Measurements from ENCODE around the gene PPP2R5D.
"Not testable (repeated sequence)": the region's sequence is repeated elsewhere in the genome, so short reads cannot be mapped to it uniquely, and the experiment has no call there.

The PPP2R5D gene

GRCh38 chr6:42984001-42984923 lies at the start of gene PPP2R5D:
TSS of gene PPP2R5D (plus strand) at chr6:42984570. CDS start at chr6:42984678, 108 bp downstream.
- peaks cover 33% of the 10 kb centered on the region for H3K4me1 ChIP-seq (ENCODE audit: control insufficient read depth, insufficient read depth, low read length, unreplicated experiment)
- H3K27me3 ChIP-seq (ENCODE audit: insufficient read depth, low read length), result no peaks in the 10 kb centered on the region
- H2AFZ ChIP-seq (ENCODE audit: low read length, unreplicated experiment), result peak within 1 kb of the TSS; percentile 39
- H3K79me2 ChIP-seq (ENCODE audit: control insufficient read depth, insufficient read depth, low read length, unreplicated experiment), result peaks cover 14% of the 10 kb centered on the region
- H3K4me3 ChIP-seq (ENCODE audit: low read depth, low read length), result peak within 1 kb of the TSS; percentile 90
- no peak within 1 kb of the TSS; the same call in 1 of the 2 replicates for H3K27ac ChIP-seq (ENCODE audit: low read depth, low read length)
- H3K36me3 ChIP-seq (ENCODE audit: insufficient read depth, low read length), result no peaks in the 10 kb centered on the region

DNA sequence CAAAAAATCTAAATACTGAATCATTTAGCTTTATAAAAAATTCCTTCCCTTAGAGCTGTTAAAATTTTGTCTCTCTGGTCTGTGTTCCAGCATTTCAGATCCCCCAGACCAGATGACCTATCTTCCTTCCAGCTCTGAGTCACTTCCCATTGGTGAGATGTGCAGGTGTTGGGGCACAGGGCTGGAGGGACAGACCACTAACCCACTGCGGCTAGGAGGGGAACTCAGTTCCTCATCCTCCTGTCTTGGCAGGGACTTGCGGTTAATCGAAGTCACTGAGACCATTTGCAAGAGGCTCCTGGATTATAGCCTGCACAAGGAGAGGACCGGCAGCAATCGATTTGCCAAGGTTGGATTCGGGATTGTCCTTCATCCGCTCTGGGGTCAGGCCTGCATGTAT lies 49.0 kb upstream of the PPP2R5D start:
- no peak overlapping the region for H2AFZ ChIP-seq (ENCODE audit: low read length, unreplicated experiment)
- no peak overlapping the region for H3K27ac ChIP-seq (ENCODE audit: low read depth, low read length)
- no peaks in the 10 kb centered on the region for H3K27me3 ChIP-seq (ENCODE audit: insufficient read depth, low read length)
- H3K4me3 ChIP-seq (ENCODE audit: low read depth, low read length), result no peak overlapping the region
- peaks cover 8% of the 10 kb centered on the region for H3K4me1 ChIP-seq (ENCODE audit: control insufficient read depth, insufficient read depth, low read length, unreplicated experiment)
- H3K36me3 ChIP-seq (ENCODE audit: insufficient read depth, low read length), result peaks cover 5% of the 10 kb centered on the region; the same call in 1 of the 2 replicates
- peaks cover 31% of the 10 kb centered on the region for H3K79me2 ChIP-seq (ENCODE audit: control insufficient read depth, insufficient read depth, low read length, unreplicated experiment)

GRCh38 chr6:42936398-42936797 lies 48.0 kb upstream of the PPP2R5D start:
- H2AFZ ChIP-seq (ENCODE audit: low read length, unreplicated experiment), result no peak overlapping the region
- no peak overlapping the region for H3K27ac ChIP-seq (ENCODE audit: low read depth, low read length)
- H3K27me3 ChIP-seq (ENCODE audit: insufficient read depth, low read length), result no peaks in the 10 kb centered on the region
- peaks cover 5% of the 10 kb centered on the region; the same call in 1 of the 2 replicates for H3K36me3 ChIP-seq (ENCODE audit: insufficient read depth, low read length)
- H3K79me2 ChIP-seq (ENCODE audit: control insufficient read depth, insufficient read depth, low read length, unreplicated experiment), result peaks cover 22% of the 10 kb centered on the region
- H3K4me3 ChIP-seq (ENCODE audit: low read depth, low read length), result no peak overlapping the region
- H3K4me1 ChIP-seq (ENCODE audit: control insufficient read depth, insufficient read depth, low read length, unreplicated experiment), result no peaks in the 10 kb centered on the region

DNA sequence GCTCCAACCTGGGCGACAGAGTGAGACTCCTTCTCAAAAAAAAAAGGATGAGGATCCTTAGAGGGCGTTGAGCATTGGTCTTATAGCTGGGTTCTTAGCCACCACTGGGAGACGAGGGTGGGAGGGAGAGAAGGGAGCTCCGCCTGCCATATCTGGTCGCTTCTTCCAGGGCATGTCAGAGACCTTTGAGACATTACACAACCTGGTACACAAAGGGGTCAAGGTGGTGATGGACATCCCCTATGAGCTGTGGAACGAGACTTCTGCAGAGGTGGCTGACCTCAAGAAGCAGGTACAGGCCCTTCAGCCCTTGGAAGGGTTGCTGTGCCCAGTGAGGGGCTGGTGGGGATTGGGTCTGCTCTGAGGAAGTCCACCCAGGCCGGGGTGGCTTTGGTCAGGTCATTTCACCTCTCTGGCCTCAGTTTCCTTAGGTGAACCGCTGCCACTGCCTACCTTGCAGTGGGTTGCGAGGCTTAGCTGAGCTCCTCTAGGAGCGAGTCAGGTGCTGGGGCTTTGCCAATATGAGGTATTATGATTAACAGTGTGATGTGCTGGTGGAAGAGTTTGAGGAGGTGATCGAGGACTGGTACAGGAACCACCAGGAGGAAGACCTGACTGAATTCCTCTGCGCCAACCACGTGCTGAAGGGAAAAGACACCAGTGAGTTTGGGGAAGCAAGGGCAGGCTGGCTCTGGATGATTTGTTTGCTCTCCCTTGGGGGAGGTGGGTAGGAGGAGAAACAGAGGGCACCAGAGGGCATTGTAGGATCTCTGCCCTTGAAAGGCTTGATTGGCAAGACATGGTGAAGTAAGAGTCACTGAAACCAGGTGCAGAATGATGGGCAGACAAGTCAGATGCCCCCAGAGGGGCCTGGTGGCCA lies 46.6 kb upstream of the PPP2R5D start:
- Histone ChIP-seq H3K36me3 (ENCODE audit: insufficient read depth, low read length) (peaks cover 5% of the 10 kb centered on the region; the same call in 1 of the 2 replicates), H2AFZ (ENCODE audit: low read length, unreplicated experiment) (no peak overlapping the region), H3K79me2 (ENCODE audit: control insufficient read depth, insufficient read depth, low read length, unreplicated experiment) (peaks cover 11% of the 10 kb centered on the region)

DNA sequence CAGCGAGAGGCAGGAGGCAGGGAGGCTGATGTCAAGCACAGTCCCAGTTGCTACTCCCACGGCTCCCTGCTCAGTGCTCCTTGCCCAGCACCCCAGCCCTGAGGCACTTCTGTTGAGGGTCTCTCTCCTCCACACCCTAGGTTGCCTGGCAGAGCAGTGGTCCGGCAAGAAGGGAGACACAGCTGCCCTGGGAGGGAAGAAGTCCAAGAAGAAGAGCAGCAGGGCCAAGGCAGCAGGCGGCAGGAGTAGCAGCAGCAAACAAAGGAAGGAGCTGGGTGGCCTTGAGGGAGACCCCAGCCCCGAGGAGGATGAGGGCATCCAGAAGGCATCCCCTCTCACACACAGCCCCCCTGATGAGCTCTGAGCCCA lies 46.0 kb upstream of the PPP2R5D start:
- H3K4me3 ChIP-seq (ENCODE audit: low read depth, low read length), result no peak overlapping the region
- H3K79me2 ChIP-seq (ENCODE audit: control insufficient read depth, insufficient read depth, low read length, unreplicated experiment), result peaks cover 5% of the 10 kb centered on the region
- no peak overlapping the region for H2AFZ ChIP-seq (ENCODE audit: low read length, unreplicated experiment)
- H3K27ac ChIP-seq (ENCODE audit: low read depth, low read length), result no peak overlapping the region
- H3K27me3 ChIP-seq (ENCODE audit: insufficient read depth, low read length), result no peaks in the 10 kb centered on the region
- H3K4me1 ChIP-seq (ENCODE audit: control insufficient read depth, insufficient read depth, low read length, unreplicated experiment), result no peaks in the 10 kb centered on the region
- H3K36me3 ChIP-seq (ENCODE audit: insufficient read depth, low read length), result peaks cover 5% of the 10 kb centered on the region; the same call in 1 of the 2 replicates

More for the DNA sequence above, 46.6 kb upstream of the PPP2R5D start:
- H3K4me3 ChIP-seq (ENCODE audit: low read depth, low read length), result no peak overlapping the region
- no peaks in the 10 kb centered on the region for H3K4me1 ChIP-seq (ENCODE audit: control insufficient read depth, insufficient read depth, low read length, unreplicated experiment)
- no peak overlapping the region for H3K27ac ChIP-seq (ENCODE audit: low read depth, low read length)
- H3K27me3 ChIP-seq (ENCODE audit: insufficient read depth, low read length), result no peaks in the 10 kb centered on the region

GRCh38 chr6:42938987-42939809 lies 45.2 kb upstream of the PPP2R5D start:
- Histone ChIP-seq H3K27ac (ENCODE audit: low read depth, low read length) (no peak overlapping the region), H3K36me3 (ENCODE audit: insufficient read depth, low read length) (peaks cover 5% of the 10 kb centered on the region; the same call in 1 of the 2 replicates), H3K27me3 (ENCODE audit: insufficient read depth, low read length) (no peaks in the 10 kb centered on the region), H2AFZ (ENCODE audit: low read length, unreplicated experiment) (no peak overlapping the region), H3K4me3 (ENCODE audit: low read depth, low read length) (no peak overlapping the region), H3K4me1 (ENCODE audit: control insufficient read depth, insufficient read depth, low read length, unreplicated experiment) (no peaks in the 10 kb centered on the region), H3K79me2 (ENCODE audit: control insufficient read depth, insufficient read depth, low read length, unreplicated experiment) (peaks cover 3% of the 10 kb centered on the region)

GRCh38 chr6:42939810-42940167 lies 44.6 kb upstream of the PPP2R5D start:
- H3K79me2 ChIP-seq (ENCODE audit: control insufficient read depth, insufficient read depth, low read length, unreplicated experiment), result peaks cover under 1% of the 10 kb centered on the region
- no peaks in the 10 kb centered on the region for H3K27me3 ChIP-seq (ENCODE audit: insufficient read depth, low read length)
- no peak overlapping the region for H3K4me3 ChIP-seq (ENCODE audit: low read depth, low read length)
- H3K36me3 ChIP-seq (ENCODE audit: insufficient read depth, low read length), result peaks cover 5% of the 10 kb centered on the region; the same call in 1 of the 2 replicates
- no peak overlapping the region for H2AFZ ChIP-seq (ENCODE audit: low read length, unreplicated experiment)
- H3K4me1 ChIP-seq (ENCODE audit: control insufficient read depth, insufficient read depth, low read length, unreplicated experiment), result no peaks in the 10 kb centered on the region
- no peak overlapping the region for H3K27ac ChIP-seq (ENCODE audit: low read depth, low read length)

DNA sequence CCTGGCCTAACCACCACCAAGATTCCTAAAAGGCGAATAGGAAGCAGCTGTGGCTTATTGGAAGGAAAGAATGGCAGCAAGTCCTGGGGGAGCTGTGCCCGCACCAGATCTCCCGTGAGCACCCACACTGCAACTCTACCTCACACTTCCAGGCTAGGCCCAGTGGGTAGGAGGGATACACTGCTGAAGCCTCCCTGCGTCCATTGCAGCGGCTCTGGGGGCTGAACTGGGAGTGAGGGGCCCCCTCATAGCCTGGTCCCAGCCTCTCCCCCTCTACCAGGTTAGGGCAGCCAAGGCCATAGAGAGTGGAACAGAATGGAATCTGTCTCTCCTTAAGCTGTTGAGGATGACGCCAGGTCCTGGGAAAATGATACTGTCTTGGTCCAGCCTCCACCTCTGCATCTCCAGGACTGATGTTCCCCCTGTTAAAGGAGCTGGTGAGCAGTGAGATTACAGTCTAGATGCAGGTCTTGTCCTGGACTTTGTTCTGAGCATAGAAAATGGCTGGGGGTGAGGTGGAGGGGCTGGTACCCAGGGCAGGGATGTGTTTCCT lies 43.8 kb upstream of the PPP2R5D start:
- Histone ChIP-seq H3K27me3 (ENCODE audit: insufficient read depth, low read length) (no peaks in the 10 kb centered on the region), H3K4me1 (ENCODE audit: control insufficient read depth, insufficient read depth, low read length, unreplicated experiment) (no peaks in the 10 kb centered on the region), H2AFZ (ENCODE audit: low read length, unreplicated experiment) (no peak overlapping the region), H3K79me2 (ENCODE audit: control insufficient read depth, insufficient read depth, low read length, unreplicated experiment) (no peaks in the 10 kb centered on the region), H3K4me3 (ENCODE audit: low read depth, low read length) (no peak overlapping the region), H3K36me3 (ENCODE audit: insufficient read depth, low read length) (peaks cover 2% of the 10 kb centered on the region; the same call in 1 of the 2 replicates), H3K27ac (ENCODE audit: low read depth, low read length) (no peak overlapping the region)

GRCh38 chr6:42941356-42941755 lies 43.0 kb upstream of the PPP2R5D start:
- H3K79me2 ChIP-seq (ENCODE audit: control insufficient read depth, insufficient read depth, low read length, unreplicated experiment); H2AFZ ChIP-seq (ENCODE audit: low read length, unreplicated experiment); H3K27me3 ChIP-seq (ENCODE audit: insufficient read depth, low read length); H3K36me3 ChIP-seq (ENCODE audit: insufficient read depth, low read length); H3K4me1 ChIP-seq (ENCODE audit: control insufficient read depth, insufficient read depth, low read length, unreplicated experiment); H3K27ac ChIP-seq (ENCODE audit: low read depth, low read length); H3K4me3 ChIP-seq (ENCODE audit: low read depth, low read length): not testable (repeated sequence)

DNA sequence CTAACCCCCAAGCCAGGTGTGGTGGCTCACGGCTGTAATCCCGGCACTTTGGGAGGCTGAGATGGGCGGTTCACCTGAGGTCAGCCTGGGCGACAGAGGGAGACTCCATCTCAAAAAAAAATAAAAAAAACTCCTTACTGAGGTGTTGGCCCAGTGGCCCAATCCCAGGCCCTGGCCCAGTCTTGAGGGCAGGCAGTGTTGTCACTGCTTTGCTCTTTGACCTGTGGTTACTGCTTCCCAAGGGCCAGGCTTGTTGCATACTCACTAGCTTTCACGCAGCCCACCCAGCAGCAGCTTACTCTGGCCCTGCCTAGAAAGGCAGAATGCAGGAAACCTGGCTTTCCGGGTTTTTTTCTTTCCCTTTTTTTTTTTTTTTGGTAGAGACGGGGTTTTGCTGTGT lies 41.9 kb upstream of the PPP2R5D start:
- Histone ChIP-seq H3K27ac (ENCODE audit: low read depth, low read length) (no peak overlapping the region), H3K4me1 (ENCODE audit: control insufficient read depth, insufficient read depth, low read length, unreplicated experiment) (no peaks in the 10 kb centered on the region), H2AFZ (ENCODE audit: low read length, unreplicated experiment) (no peak overlapping the region), H3K4me3 (ENCODE audit: low read depth, low read length) (no peak overlapping the region), H3K36me3 (ENCODE audit: insufficient read depth, low read length) (no peaks in the 10 kb centered on the region), H3K79me2 (ENCODE audit: control insufficient read depth, insufficient read depth, low read length, unreplicated experiment) (no peaks in the 10 kb centered on the region), H3K27me3 (ENCODE audit: insufficient read depth, low read length) (no peaks in the 10 kb centered on the region)
